H1 (cell line): ENCODE data around the gene CARM1. TPM values are rescaled to one million over a fixed set of nuclear protein-coding genes. Genes with fewer than 3 reads are reported as not detected.

Experiments
- CTCF ChIA-PET: fragments of 300-600 bp; sonication (Branson Sonifier 250); formaldehyde crosslinking; loops from one replicate; lab custom pipeline; 2021; ENCODE audit not compliant: partially characterized antibody; lab: Charles Lee
- POLR2A ChIA-PET: fragments of 300-600 bp; sonication (Branson Sonifier 250); formaldehyde crosslinking; loops from one replicate; lab custom pipeline; 2021; ENCODE audit warnings: inconsistent platforms; ENCODE audit not compliant: partially characterized antibody; lab: Charles Lee
- DNase-seq, 2 experiments: peaks; one replicate each; pipeline versions ENCODE4 v3.0.0 to v3.0.0-alpha.2; 2010 to 2022; ENCODE audit warnings: low spot score in 2 of 2, low read depth in 1 of 2, mixed read lengths in 1 of 2
- FAIRE-seq: peaks from 2 replicates; lab custom pipeline; 2011; peaks lifted over from hg19 to GRCh38; lab: Jason Lieb, UNC
- H2AFZ ChIP-seq: 2 replicates; pipeline ENCODE4 v1.8.1; 2012; ENCODE audit warnings: low read length, inconsistent platforms
- H2AK5ac ChIP-seq: 2 replicates; pipeline ENCODE4 v1.6.1; 2013; ENCODE audit warnings: low read depth, low read length
- H2BK120ac ChIP-seq: replicated peaks from 2 replicates; pipeline ENCODE3; 2013; ENCODE audit warnings: low read depth, low read length, inconsistent platforms
- H2BK12ac ChIP-seq: 2 replicates; pipeline ENCODE4 v1.6.1; 2013; ENCODE audit warnings: low read depth, low read length
- H2BK15ac ChIP-seq: 2 replicates; pipeline ENCODE4 v1.6.1; 2013; ENCODE audit warnings: low read length
- H2BK20ac ChIP-seq: 2 replicates; pipeline ENCODE4 v1.6.1; 2013; ENCODE audit warnings: low read length
- H2BK5ac ChIP-seq: 2 replicates; pipeline ENCODE4 v1.6.1; 2013; ENCODE audit warnings: low read depth, low read length
- H3K14ac ChIP-seq: 2 replicates; pipeline ENCODE4 v1.6.1; 2013; ENCODE audit warnings: inconsistent platforms; ENCODE audit not compliant: insufficient read length
- H3K18ac ChIP-seq: 2 replicates; pipeline ENCODE4 v1.6.1; 2013; ENCODE audit warnings: low read length; ENCODE audit errors: extremely low read depth
- H3K23ac ChIP-seq: 2 replicates; pipeline ENCODE4 v1.6.1; 2013; ENCODE audit warnings: inconsistent platforms; ENCODE audit not compliant: insufficient read length
- H3K23me2 ChIP-seq: 2 replicates; pipeline ENCODE4 v1.6.1; 2013; ENCODE audit warnings: low read depth, low read length
- H3K27ac ChIP-seq: 2 replicates; pipeline ENCODE4 v1.6.1; 2011; ENCODE audit warnings: low read depth, low read length, inconsistent platforms
- H3K27me3 ChIP-seq, 4 experiments: replicated peaks in 1 of 4; 1 replicate in 1 of 4; 2 replicates in 3 of 4; pipeline versions ENCODE4 v1.6.1 to v1.8.1; 2011 to 2013; ENCODE audit warnings: low read length in 3 of 4, mild to moderate bottlenecking in 3 of 4, inconsistent platforms in 2 of 4, mixed read lengths in 2 of 4, moderate library complexity in 1 of 4; ENCODE audit not compliant: control insufficient read depth in 3 of 4, insufficient read depth in 3 of 4; ENCODE audit errors: extremely low read depth in 1 of 4
- H3K36me3 ChIP-seq, 4 experiments: 2 replicates each; pipeline versions ENCODE4 v1.6.1 to v1.8.1; 2011 to 2013; ENCODE audit warnings: mild to moderate bottlenecking in 4 of 4, low read length in 3 of 4, moderate library complexity in 2 of 4, control low read depth in 1 of 4, inconsistent platforms in 1 of 4; ENCODE audit not compliant: insufficient read depth in 4 of 4, control insufficient read depth in 2 of 4
- H3K4ac ChIP-seq: replicated peaks from 2 replicates; pipeline ENCODE3; 2013; ENCODE audit warnings: low read length, low read depth, mixed read lengths, inconsistent platforms; ENCODE audit not compliant: insufficient read length
- H3K4me1 ChIP-seq, 4 experiments: replicated peaks in 1 of 4; 1 replicate in 1 of 4; 2 replicates in 3 of 4; pipeline versions ENCODE4 v1.6.1 to v1.8.1; 2011 to 2013; ENCODE audit warnings: low read length in 3 of 4, inconsistent platforms in 2 of 4, mixed read lengths in 1 of 4; ENCODE audit not compliant: insufficient read depth in 4 of 4, control insufficient read depth in 3 of 4
- H3K4me2 ChIP-seq, 2 experiments: 2 replicates each; pipeline versions ENCODE4 v1.6.1 to v1.8.1; 2011 to 2013; ENCODE audit warnings: low read depth in 2 of 2, low read length in 2 of 2, control low read depth in 1 of 2, inconsistent platforms in 1 of 2, mild to moderate bottlenecking in 1 of 2; ENCODE audit not compliant: insufficient read depth in 1 of 2
- H3K4me3 ChIP-seq, 4 experiments: fragments of 200-600, 300-600 bp in 1 of 4; sonication (generic), shearing (Covaris generic), sonication (Bioruptor Twin) in 1 of 4; 2 replicates each; pipeline versions ENCODE4 v1.5.1 to v1.8.1; 2011 to 2016; ENCODE audit warnings: low read length in 4 of 4, low read depth in 3 of 4, control low read depth in 2 of 4, inconsistent platforms in 2 of 4, mild to moderate bottlenecking in 2 of 4, mixed read lengths in 1 of 4, moderate library complexity in 1 of 4; ENCODE audit not compliant: insufficient read depth in 2 of 4; ENCODE audit errors: extremely low read depth in 1 of 4
- H3K56ac ChIP-seq: replicated peaks from 2 replicates; pipeline ENCODE3; 2013; ENCODE audit warnings: low read depth, mild to moderate bottlenecking, mixed read lengths, low read length, inconsistent platforms; ENCODE audit not compliant: insufficient read length
- H3K79me1 ChIP-seq: 2 replicates; pipeline ENCODE4 v1.6.1; 2013; ENCODE audit warnings: low read depth, low read length, control low read depth
- H3K79me2 ChIP-seq, 2 experiments: 2 replicates each; pipeline versions ENCODE4 v1.6.1 to v1.8.1; 2012 to 2013; ENCODE audit warnings: low read length in 2 of 2, mild to moderate bottlenecking in 2 of 2, inconsistent platforms in 1 of 2; ENCODE audit not compliant: insufficient read depth in 2 of 2, control insufficient read depth in 1 of 2
- H3K9ac ChIP-seq, 4 experiments: replicated peaks in 1 of 4; 1 replicate in 1 of 4; 2 replicates in 3 of 4; pipeline versions ENCODE4 v1.6.1 to v1.8.1; 2011 to 2013; ENCODE audit warnings: low read depth in 3 of 4, low read length in 3 of 4, control low read depth in 2 of 4, mild to moderate bottlenecking in 2 of 4, moderate library complexity in 2 of 4, inconsistent platforms in 1 of 4; ENCODE audit errors: extremely low read depth in 1 of 4
- H3K9me3 ChIP-seq, 2 experiments: 2 replicates each; pipeline versions ENCODE4 v1.6.1 to v1.8.1; 2012 to 2013; ENCODE audit warnings: mild to moderate bottlenecking in 2 of 2, moderate library complexity in 2 of 2, control low read depth in 1 of 2, inconsistent platforms in 1 of 2, low read depth in 1 of 2, low read length in 1 of 2, mixed read lengths in 1 of 2; ENCODE audit not compliant: insufficient read depth in 2 of 2
- H4K20me1 ChIP-seq, 2 experiments: replicated peaks in 1 of 2; 2 replicates each; pipeline versions ENCODE3 to v1.8.1; 2011 to 2013; ENCODE audit warnings: inconsistent platforms in 2 of 2, low read length in 2 of 2, mild to moderate bottlenecking in 1 of 2; ENCODE audit not compliant: insufficient read depth in 2 of 2, control insufficient read depth in 1 of 2
- H4K5ac ChIP-seq: 2 replicates; pipeline ENCODE4 v1.6.1; 2013; ENCODE audit warnings: low read length, low read depth, mixed read lengths, inconsistent platforms; ENCODE audit not compliant: insufficient read length
- H4K8ac ChIP-seq: 2 replicates; pipeline ENCODE4 v1.8.0; 2013; ENCODE audit warnings: mild to moderate bottlenecking, moderate library complexity, low read length, inconsistent platforms; ENCODE audit not compliant: insufficient read depth; ENCODE audit errors: extremely low read depth
- H4K91ac ChIP-seq: replicated peaks from 2 replicates; pipeline ENCODE3; 2013; ENCODE audit warnings: low read length, mixed read lengths, inconsistent platforms; ENCODE audit not compliant: insufficient read length
- CHD1 ChIP-seq: IDR thresholded peaks from 2 replicates; pipeline ENCODE4 v1.6.1; 2012; ENCODE audit warnings: low read depth, low read length, improper control_type of control experiment
- GABPA ChIP-seq: IDR thresholded peaks from 2 replicates; pipeline ENCODE4 v1.6.1; 2011; ENCODE audit warnings: mild to moderate bottlenecking, low read length, moderate library complexity, borderline replicate concordance; ENCODE audit not compliant: insufficient read depth
- SUZ12 ChIP-seq: fragments of 200-600 bp; sonication (generic); IDR thresholded peaks from 2 replicates; pipeline ENCODE4 v1.6.1; 2012; ENCODE audit warnings: mild to moderate bottlenecking, inconsistent platforms, low read length, moderate library complexity, mixed read lengths
- WGBS, 2 experiments: shearing (Covaris generic) in 1 of 2; methylation state at CpG; one replicate each; pipeline versions ENCODE4 v1.1.6 to v1.1.7; 2013 to 2015; ENCODE audit warnings: low lambda C conversion rate in 2 of 2, mixed read lengths in 2 of 2, inconsistent platforms in 1 of 2, low coverage in 1 of 2, missing lambda C conversion rate in 1 of 2; ENCODE audit not compliant: insufficient replicate concordance in 2 of 2, insufficient coverage in 1 of 2, insufficient read length in 1 of 2; ENCODE audit errors: extremely low coverage in 1 of 2, missing lambda C conversion rate in 1 of 2; 5-methylcytosine and 5-hydroxymethylcytosine counted together
- polyA plus RNA-seq, 7 experiments: library from polyadenylated mRNA; depleted of rRNA in 3 of 7; stranded (reverse) in 5 of 7; unstranded in 2 of 7; fragments of >200 nt in 5 of 7; fragments of 200-250 nt in 2 of 7; gene quantifications; 1 replicate in 5 of 7; 2 replicates in 1 of 7; 4 replicates in 1 of 7; pipeline versions ENCODE4 v1.2.1 to v1.2.3, GENCODE V29; 2011 to 2013; ENCODE audit warnings: missing spikeins in 2 of 7, mixed read lengths in 2 of 7
- total RNA-seq: library from RNA; stranded (reverse); fragmentation: NEBNext Ultra II Directional; extraction: Animal tissue kit (Norgen Biotek cat#: 25700); gene quantifications from 2 replicates; pipeline ENCODE4 v1.2.1, GENCODE V29; 2021

Gene CARM1
- total and polyA plus RNA-seq, 2 of the 8 experiments (the other 6 are each of a cell fraction or from before 2014, with no cell fraction given): 134 to 164 TPM

- Histone ChIP-seq H4K8ac (no peak overlapping the region), H3K23ac (no peak overlapping the region), H3K9ac (no peak overlapping the region), H3K4me3 (no peak overlapping the region), H2BK12ac (no peak overlapping the region), H3K27me3 (no peaks in the 10 kb centered on the region), H3K36me3 (no peaks in the 10 kb centered on the region), H2BK20ac (no peak overlapping the region), H3K27ac (no peak overlapping the region), H3K4me2 (no peak overlapping the region), H3K4me1 (no peaks in the 10 kb centered on the region), H3K9me3 (no peaks in the 10 kb centered on the region), H2AK5ac (no peak overlapping the region), H2BK120ac (no peak overlapping the region), H2BK15ac (no peak overlapping the region), H3K79me1 (no peaks in the 10 kb centered on the region), H3K18ac (no peak overlapping the region), H2AFZ (no peak overlapping the region), H2BK5ac (no peak overlapping the region), H4K20me1 (no peaks in the 10 kb centered on the region), H3K4ac (no peak overlapping the region), H4K5ac (no peak overlapping the region), H3K79me2 (no peaks in the 10 kb centered on the region), H3K14ac (no peak overlapping the region), H3K56ac (no peak overlapping the region), H3K23me2 (no peaks in the 10 kb centered on the region), H4K91ac (no peak overlapping the region)
- POLR2A ChIA-PET: interaction anchor here (0.7 to 1.3 kb wide), 2 partner anchors 109 to 716 kb away, joined by 3 read pairs; partner anchors contain the start of gene TMED1
- DNase-seq (no peak), FAIRE-seq (no peak)
- WGBS, 2 experiments: 93% methylated on average over 4 of the region's 4 CpGs; no CpG with 5 or more reads in 1 of the 2 experiments
- TF ChIP-seq SUZ12 (no peak), CHD1 (no peak), GABPA (no peak)
- CTCF ChIA-PET: interaction anchor here (1.1 to 3.3 kb wide), 11 partner anchors 9 to 172 kb away, joined by 3 to 13 read pairs (median 3); no protein-coding TSS in a partner anchor
Observed at GRCh38 chr19:10945264-10945663, 73.9 kb downstream of the CARM1 start.
